KMS-11 (cell line): ENCODE data around the gene TRIM15.
A peak's percentile ranks its signal among the peaks of the same experiment; 100 is the strongest.
"Not testable (repeated sequence)": the region's sequence is repeated elsewhere in the genome, so short reads cannot be mapped to it uniquely, and the experiment has no call there.

Source experiments
- H2AFZ ChIP-seq: fragments of 200-600 bp; sonication (generic); 2 replicates; pipeline ENCODE4 v1.6.1; 2016; ENCODE audit warnings: antibody characterized with exemption, mixed run types, low read depth
- H3K27ac ChIP-seq: fragments of 200-600 bp; sonication (generic); 2 replicates; pipeline ENCODE4 v1.6.1; 2016; ENCODE audit warnings: mild to moderate bottlenecking, mixed run types
- H3K27me3 ChIP-seq: fragments of 200-600 bp; sonication (generic); 2 replicates; pipeline ENCODE4 v1.6.1; 2017; ENCODE audit warnings: mild to moderate bottlenecking, low read depth, mixed run types, moderate library complexity; ENCODE audit not compliant: insufficient read depth
- H3K36me3 ChIP-seq: fragments of 200-600 bp; sonication (generic); 2 replicates; pipeline ENCODE4 v1.6.1; 2017; ENCODE audit warnings: mild to moderate bottlenecking, mixed run types; ENCODE audit not compliant: insufficient read depth
- H3K4me1 ChIP-seq: fragments of 200-600 bp; sonication (generic); 2 replicates; pipeline ENCODE4 v1.6.1; 2016; ENCODE audit warnings: mild to moderate bottlenecking, low read depth, mixed run types; ENCODE audit not compliant: poor library complexity, severe bottlenecking
- H3K4me2 ChIP-seq: fragments of 200-600 bp; sonication (generic); 2 replicates; pipeline ENCODE4 v1.7.0; 2016; ENCODE audit warnings: mild to moderate bottlenecking, mixed run types
- H3K4me3 ChIP-seq: fragments of 200-600 bp; sonication (generic); IDR thresholded peaks from 2 replicates; pipeline ENCODE4 v1.6.1; 2017; ENCODE audit warnings: low read depth, low read length, mixed read lengths; ENCODE audit not compliant: insufficient read depth
- H3K79me2 ChIP-seq: fragments of 200-600 bp; sonication (generic); 2 replicates; pipeline ENCODE4 v1.6.1; 2016; ENCODE audit warnings: low read depth, mixed run types; ENCODE audit not compliant: insufficient read depth
- H3K9ac ChIP-seq: fragments of 200-600 bp; sonication (generic); 2 replicates; pipeline ENCODE4 v1.6.1; 2016; ENCODE audit warnings: mild to moderate bottlenecking, mixed run types
- H4K20me1 ChIP-seq: fragments of 200-600 bp; sonication (generic); 2 replicates; pipeline ENCODE4 v1.6.1; 2016; ENCODE audit warnings: mild to moderate bottlenecking, mixed run types; ENCODE audit not compliant: insufficient read depth
- TF ChIP-seq, protein P1 (sequence below): fragments of 200-600 bp; sonication (generic); conservative IDR thresholded peaks from 2 replicates; pipeline ENCODE4 v1.6.1; 2017; ENCODE audit warnings: low read depth, mild to moderate bottlenecking, antibody characterized with exemption, low read length, moderate library complexity, mixed read lengths

TRIM15 gene

DNA sequence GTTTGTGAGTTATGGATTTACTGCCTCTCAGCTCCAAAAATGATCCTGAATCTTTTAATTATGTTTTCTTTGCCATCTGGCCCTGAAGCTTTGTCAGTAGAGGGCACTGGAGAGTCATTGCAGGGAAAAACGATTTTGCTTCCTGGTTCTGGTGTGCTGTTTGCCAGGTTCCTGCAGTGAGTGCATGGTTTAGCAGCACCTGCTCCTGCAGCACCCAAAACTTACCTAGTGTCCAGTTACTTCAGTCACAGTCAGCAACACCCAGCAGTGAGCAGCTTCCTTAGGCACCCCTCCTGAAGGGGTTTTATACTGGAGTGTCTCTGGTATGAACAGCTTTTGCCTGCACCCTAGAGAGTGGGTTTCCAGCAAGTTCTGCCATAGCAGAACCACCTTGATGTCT is 55.9 kb downstream of the TRIM15 start:
- Histone ChIP-seq H3K27me3 (no peaks in the 10 kb centered on the region), H3K4me1 (peaks cover 11% of the 10 kb centered on the region), H3K36me3 (no peaks in the 10 kb centered on the region), H3K4me3 (no peak overlapping the region), H3K27ac (no peak overlapping the region), H3K4me2 (no peak overlapping the region; the same call in 1 of the 2 replicates), H3K79me2 (no peaks in the 10 kb centered on the region), H2AFZ (peak overlapping the region; percentile 53; the same call in 1 of the 2 replicates), H4K20me1 (no peaks in the 10 kb centered on the region), H3K9ac (no peak overlapping the region)
- TF ChIP-seq, protein P1, sequence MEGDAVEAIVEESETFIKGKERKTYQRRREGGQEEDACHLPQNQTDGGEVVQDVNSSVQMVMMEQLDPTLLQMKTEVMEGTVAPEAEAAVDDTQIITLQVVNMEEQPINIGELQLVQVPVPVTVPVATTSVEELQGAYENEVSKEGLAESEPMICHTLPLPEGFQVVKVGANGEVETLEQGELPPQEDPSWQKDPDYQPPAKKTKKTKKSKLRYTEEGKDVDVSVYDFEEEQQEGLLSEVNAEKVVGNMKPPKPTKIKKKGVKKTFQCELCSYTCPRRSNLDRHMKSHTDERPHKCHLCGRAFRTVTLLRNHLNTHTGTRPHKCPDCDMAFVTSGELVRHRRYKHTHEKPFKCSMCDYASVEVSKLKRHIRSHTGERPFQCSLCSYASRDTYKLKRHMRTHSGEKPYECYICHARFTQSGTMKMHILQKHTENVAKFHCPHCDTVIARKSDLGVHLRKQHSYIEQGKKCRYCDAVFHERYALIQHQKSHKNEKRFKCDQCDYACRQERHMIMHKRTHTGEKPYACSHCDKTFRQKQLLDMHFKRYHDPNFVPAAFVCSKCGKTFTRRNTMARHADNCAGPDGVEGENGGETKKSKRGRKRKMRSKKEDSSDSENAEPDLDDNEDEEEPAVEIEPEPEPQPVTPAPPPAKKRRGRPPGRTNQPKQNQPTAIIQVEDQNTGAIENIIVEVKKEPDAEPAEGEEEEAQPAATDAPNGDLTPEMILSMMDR, result peak; percentile 92

DNA sequence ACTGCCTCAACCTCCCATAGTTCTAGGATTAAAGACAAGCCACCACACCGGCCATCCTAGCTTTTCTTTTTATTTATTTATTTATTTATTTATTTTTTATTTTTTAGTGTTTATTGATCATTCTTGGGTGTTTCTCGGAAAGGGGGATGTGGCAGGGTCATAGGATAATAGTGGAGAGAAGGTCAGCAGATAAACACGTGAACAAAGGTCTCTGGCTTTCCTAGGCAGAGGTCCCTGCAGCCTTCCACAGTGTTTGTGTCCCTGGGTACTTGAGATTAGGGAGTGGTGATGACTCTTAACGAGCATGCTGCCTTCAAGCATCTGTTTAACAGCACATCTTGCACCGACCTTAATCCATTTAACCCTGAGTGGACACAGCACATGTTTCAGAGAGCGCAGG is 58.0 kb downstream of the TRIM15 start:
- H3K27ac ChIP-seq, H3K4me3 ChIP-seq, H3K4me2 ChIP-seq, H4K20me1 ChIP-seq, H3K4me1 ChIP-seq, H3K27me3 ChIP-seq, H3K79me2 ChIP-seq, H3K9ac ChIP-seq, H3K36me3 ChIP-seq, H2AFZ ChIP-seq: not testable (repeated sequence)

DNA sequence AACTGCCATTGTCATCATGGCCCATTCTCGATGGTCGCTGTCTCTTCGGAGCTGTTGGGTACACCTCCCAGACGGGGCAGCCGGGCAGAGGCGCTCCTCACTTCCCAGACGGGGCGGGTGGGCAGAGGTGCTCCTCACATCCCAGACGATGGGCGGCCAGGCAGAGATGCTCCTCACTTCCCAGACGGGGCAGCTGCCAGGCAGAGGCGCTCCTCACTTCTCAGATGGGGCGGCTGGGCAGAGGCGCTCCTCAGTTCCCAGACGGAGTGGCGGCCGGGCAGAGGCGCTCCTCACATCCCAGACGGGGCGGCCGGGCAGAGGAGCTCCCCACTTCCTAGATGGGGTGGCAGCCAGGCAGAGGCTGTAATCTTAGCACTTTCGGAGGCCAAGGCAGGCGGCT is 58.6 kb downstream of the TRIM15 start:
- H3K27ac ChIP-seq, H3K4me2 ChIP-seq, H3K4me1 ChIP-seq, H3K27me3 ChIP-seq, H4K20me1 ChIP-seq, H3K79me2 ChIP-seq, H2AFZ ChIP-seq, H3K36me3 ChIP-seq, H3K4me3 ChIP-seq, H3K9ac ChIP-seq: not testable (repeated sequence)
